GM12872 (cell line): ENCODE measurements around the gene M1AP.

ENCODE experiments used
- CTCF ChIP-seq: IDR thresholded peaks from 3 replicates; pipeline ENCODE4 v1.5.1; 2011; ENCODE audit warnings: low read depth, mild to moderate bottlenecking, low read length, moderate library complexity; ENCODE audit not compliant: insufficient read depth

The M1AP gene

GRCh38 chr2:74632209-74632938 lies 15.8 kb downstream of the M1AP start:
- TF ChIP-seq CTCF, result no peak

DNA sequence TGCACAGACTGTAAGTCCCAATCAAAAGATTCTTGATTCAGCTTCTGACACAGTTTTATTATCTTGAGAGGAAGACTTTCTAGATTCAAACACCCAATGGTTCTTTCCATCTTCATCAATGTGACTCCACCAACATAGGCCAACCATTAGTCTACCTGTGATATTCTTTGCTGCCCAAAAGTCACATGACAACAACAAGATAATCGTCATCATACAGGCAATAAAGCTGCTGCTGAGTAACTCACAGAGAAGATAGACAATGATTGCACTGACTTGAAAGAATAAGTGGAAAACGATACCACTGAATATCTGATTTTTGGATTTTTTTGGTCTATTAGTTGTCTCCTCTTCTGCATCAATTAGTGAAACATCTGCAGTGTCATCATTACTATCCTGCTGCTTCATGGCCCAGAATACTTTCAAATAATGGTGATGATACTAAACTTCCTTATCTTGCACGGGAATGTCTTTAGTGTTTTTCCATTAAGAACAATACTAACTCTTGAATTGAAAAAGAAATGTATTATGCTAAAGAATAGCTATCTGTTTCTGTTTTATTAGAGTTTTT lies 19.5 kb downstream of the M1AP start:
- TF ChIP-seq CTCF, result no peak

DNA sequence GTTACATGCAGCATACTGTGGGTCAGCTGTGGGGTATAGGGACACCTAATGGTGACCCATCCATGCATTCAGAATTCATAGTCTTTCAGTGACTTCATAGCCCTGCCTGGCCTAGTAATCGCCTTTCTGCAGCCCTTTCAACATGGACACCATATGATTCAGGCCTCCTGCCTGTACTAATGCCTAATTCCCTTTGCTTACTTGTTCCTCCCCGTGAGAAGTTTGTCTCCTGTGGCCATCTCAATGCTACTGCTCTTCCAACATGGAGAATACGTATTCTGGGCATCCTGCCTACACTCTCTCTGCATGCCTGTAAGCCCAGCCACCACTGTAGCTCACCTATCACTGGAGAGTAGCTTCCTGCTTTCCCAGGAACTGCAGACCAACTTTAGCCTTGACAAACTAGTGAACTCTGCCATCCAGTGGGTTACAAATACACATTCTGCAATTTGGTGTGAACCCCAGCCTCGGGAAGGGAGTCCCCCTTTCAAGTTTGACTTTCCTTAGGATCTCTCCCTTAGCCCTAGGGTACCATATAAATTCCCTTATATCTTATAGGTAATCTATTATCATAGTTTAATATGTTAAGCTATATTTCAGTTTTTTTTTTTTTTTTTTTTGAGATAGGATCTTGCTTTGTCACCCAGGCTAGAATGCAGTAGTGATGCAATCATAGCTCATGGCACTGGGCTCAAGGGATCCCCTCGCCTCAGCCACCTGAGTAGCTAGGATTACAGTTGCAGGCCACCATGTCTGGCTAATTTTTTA lies 22.3 kb downstream of the M1AP start:
- TF ChIP-seq CTCF, result no peak

DNA sequence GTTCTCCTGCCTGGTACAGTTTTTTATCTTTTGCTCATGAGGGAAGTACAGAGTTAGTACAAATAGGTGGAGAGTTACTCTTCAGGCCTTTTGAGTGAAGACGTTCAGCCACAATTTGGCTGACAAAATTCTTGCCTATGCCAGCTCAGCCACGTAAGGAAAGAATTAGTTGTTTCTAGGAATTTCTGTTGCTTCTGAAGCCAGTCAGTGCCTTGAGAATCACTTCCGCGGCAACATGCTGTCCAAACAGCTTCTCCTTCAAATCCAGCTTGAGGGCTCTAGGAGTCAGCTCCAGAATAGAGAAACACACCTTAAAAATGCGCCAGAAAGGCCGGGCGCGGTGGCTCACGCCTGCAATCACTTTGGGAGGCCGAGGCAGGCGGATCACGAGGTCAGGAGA lies 27.5 kb downstream of the M1AP start:
- no peak for TF ChIP-seq CTCF

DNA sequence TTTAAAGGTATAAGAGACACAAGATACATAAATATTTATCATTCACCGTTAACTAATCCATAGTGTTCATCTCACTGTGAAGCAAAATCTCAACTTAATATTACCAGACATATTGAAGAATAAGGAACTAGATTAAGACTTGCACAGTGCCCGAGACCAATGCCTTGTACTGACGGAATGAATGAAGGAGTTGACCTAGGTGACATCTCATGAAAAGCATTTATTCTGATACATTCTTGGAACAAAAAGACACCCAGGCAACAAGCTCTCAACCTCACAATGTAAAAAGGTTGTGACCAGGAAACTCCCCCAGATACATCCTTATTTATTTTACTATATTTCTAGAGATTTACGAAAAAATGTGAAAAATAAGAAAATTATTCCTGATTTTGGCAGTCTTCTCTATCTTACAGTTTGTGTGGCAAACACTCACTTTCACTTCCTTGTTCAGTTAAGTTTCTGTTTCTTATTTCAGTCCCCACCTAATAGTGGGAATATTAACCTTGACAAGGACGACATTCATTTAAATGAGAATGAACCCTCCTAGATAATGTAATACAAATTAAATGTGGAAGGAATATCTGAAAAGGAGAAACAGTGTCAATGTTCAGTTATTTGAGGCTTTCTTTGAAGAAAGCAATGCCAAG lies 28.4 kb downstream of the M1AP start:
- TF ChIP-seq CTCF, result no peak

DNA sequence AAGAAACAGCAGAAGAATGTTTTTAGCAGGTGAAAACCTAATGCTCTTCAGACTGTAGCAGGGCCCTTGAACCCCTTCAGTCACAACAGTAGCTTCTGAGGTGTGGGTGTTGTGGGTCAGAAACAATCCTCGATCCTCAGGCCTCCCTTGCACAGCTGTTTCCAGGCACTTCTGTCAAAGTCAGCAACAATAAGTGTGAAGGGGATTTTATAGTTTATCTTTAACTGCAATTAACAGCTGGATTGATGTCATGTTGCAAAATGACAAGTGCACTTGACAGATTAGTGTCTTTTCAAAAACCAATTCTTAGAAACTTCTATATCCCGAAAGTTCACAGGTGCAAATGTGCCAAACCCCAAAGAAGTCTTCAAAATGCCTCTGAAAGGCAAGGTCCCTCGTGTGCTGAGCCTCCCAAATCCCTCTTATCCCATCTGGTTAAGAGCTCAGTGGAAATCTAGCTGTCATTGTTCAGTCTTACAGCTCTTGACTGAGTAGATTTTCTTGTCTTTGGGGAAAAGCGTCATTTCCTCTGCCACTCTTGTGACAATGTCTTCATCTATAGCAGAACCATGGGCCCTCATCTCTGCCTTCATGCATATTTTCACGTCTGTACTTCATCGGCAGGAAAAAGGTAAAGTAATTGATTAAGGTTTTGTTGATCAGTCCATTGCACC lies 29.6 kb downstream of the M1AP start:
- no peak for TF ChIP-seq CTCF

- TF ChIP-seq CTCF, result no peak
Observed at GRCh38 chr2:74617122-74617521, 31.0 kb downstream of the M1AP start.
